HG03378 (cell line): ENCODE results near the gene STARD3NL.
"Not testable (repeated sequence)": the region's sequence is repeated elsewhere in the genome, so short reads cannot be mapped to it uniquely, and the experiment has no call there.

Experiments
- ATAC-seq: cut with Tn5 transposase; IDR thresholded peaks from one replicate; pipeline ENCODE4 v1.9.1; 2021; ENCODE audit warnings: mild to moderate bottlenecking, moderate library complexity; ENCODE audit not compliant: unreplicated experiment

The STARD3NL gene, protein sequence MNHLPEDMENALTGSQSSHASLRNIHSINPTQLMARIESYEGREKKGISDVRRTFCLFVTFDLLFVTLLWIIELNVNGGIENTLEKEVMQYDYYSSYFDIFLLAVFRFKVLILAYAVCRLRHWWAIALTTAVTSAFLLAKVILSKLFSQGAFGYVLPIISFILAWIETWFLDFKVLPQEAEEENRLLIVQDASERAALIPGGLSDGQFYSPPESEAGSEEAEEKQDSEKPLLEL

DNA sequence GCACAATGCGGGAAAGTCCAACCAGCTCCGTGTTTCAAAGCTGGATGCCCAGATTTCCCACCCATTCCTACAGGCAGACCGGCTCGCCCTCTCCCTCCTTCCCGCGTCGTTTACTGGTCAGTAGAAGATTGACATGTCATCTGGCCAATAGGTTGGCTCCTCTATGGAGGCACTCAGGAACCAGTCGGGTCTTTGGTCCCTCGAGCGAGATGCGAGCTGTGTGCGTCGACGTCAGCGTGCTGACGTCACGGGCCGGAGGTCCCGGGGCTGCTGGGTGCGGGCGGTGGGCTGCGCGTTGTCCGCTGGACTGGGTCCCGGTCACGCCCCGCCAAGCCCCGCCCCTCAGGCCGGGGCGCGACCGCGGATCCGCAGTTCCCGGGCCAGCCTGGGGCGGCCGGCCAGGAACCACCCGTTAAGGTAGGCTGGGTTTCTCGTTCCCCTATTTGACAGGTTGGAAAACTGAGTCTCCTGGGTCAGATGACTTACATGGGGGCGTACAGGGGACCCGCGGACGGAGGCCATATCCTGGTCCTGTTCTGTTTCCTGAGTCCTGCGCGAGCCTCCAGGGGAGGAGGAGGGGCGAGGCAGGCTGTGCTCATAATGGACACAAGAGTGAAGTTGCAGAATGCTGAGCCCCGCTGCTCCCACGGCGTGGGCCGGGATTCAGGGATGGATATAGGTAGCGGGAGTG lies at the start of gene STARD3NL:
TSS of gene STARD3NL (plus strand) at position 242 of the 691 bp plus-strand sequence. CDS start 29,260 bp downstream, outside the sequence.
- ATAC-seq: peak; percentile 98

DNA sequence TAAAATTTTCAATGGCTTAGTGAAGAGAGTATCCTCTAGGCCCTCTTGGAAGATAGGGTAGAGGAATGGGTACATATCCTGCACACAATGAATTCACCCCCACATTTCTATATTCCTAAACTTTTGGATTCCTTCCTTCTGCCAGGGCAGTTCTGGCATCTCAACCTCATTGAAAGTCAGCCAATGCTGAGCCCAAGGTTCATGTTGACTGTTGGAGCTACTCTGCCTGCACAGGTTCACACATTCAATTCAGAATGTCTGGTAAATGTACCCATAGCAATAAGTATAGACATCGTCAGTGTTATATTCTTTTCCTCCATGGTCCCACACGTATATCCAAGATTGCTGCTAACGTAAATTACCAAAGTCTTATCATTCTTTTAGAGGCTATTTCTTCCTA lies 48.9 kb upstream of the STARD3NL start:
- ATAC-seq: no peak

DNA sequence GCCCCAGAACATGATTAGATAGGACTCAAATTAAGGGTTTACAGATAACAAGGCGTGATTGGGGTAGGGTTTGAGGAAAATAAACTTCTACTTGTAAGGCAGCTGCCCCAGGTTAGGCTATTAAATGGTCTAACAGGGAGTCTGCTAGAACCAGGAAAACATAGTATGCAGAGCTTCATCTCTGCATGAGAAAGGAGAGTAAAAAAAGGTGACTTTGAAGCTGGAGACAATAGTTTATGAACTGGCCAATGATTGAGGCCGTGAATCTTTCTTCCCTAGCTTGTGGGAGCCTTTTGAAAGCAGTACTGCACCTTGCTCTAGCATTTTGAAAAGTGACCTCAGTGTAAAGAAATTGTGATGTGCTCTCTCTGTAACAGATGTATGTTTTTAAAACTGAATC lies 48.5 kb upstream of the STARD3NL start:
- no peak for ATAC-seq

DNA sequence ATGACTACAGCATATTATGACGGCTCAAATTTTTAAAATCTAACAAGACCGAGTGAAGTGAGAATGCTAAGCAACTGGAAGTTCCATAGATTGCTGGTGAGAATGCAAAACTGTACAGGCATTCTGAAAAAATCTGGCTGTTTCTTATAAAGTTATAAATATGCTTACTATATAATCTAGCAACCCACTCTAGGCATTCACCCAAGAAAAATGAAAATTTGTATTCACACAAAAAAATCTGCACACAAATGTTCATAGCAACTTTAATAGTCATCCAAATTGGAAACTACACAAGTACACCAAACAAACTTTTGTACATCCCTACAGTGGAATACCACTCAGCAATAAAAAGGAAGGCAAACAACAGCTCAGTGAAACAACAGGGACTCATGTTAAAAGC lies 39.9 kb upstream of the STARD3NL start:
- no peak for ATAC-seq

DNA sequence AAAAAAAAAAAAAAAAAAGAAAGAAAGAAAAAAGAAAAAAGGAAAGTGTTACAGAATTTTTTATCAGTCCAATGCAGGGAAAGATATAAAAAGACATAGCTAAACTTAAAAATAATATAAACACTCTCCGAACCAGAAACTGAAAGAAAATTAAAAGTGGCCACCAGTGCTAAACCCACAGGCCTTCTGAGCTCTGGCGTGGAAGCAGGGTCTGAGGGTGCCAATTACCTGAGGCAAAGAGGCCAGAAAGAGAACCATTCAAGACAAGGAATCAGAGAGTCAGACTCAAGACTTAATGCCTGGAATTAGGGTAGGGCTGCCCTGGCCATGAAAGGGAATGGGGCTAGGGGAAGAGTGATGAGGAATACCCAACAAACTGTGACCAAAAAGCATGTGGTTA lies 36.9 kb upstream of the STARD3NL start:
- ATAC-seq: no peak

DNA sequence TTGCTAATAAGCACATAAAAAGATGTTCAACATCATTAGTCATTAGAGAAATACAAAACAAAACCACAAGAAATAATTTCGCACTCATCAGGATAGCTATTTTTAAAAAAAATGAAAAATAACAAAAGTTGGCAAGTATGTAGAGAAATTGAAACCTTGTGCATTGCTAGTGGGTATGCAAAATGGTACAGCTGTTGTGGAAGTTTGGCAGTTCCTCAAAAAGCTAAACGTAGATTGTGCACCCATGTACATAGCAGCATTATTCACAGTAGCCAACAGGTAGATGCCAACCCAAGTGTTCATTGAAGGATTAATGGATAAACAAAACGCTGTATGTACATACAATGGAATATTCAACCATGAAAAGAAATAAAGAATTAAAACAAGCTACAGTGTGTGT lies 35.3 kb upstream of the STARD3NL start:
- peak; percentile 81 for ATAC-seq

DNA sequence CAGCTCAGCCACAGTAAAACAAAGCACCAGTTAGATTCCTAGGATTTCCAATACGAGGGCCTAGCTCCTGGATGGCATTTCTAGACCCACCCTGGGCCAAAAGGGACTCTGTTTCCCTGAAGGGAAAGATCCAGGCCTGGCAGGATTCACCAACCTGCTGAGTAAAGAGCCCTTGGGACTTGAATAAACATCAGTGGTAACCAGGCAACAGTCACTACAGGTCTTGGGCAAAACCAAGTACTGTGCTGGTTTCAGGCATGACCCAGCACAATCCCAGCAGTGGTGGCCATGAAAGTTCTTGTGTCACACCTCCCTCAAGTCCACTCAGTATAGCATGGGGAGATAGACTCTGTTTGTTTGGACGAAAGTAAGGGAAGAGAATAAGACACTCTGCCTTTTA lies 31.0 kb upstream of the STARD3NL start:
- no peak for ATAC-seq

DNA sequence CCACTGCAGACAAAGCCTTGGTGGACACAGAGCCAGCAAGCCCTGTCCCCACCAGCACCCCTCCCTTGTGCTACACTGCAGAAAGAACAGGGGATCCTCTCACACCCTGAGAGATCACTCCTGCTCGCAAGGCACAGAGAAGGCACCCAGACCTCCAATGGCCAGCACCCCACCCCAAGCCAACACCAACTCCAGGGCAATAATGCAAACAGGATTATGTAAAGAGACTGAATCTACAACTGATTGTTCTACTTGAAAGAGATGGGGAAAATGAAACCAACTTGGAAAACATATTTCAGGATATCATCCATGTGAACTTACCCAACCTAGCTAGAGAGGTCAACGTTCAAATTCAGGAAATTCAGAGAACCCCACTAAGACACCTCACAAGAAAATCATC lies 26.5 kb upstream of the STARD3NL start:
- no peak for ATAC-seq

DNA sequence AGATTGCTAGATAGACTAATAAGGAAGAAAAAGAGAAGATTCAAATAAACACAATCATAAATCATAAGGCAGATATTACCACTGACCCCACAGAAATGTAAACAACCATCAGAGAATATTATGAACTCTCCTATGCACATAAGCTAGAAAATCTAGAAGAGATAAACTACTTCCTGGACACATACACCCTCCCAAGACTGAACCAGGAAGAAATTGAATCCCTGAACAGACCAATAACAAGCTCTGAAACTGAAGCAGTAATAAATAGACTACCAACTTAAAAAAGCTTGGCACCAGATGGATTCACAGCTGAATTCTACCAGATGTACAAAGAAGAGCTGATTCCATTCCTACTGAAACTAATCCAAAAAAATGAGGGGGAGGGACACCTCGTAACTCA lies 24.5 kb upstream of the STARD3NL start:
- ATAC-seq: no peak

DNA sequence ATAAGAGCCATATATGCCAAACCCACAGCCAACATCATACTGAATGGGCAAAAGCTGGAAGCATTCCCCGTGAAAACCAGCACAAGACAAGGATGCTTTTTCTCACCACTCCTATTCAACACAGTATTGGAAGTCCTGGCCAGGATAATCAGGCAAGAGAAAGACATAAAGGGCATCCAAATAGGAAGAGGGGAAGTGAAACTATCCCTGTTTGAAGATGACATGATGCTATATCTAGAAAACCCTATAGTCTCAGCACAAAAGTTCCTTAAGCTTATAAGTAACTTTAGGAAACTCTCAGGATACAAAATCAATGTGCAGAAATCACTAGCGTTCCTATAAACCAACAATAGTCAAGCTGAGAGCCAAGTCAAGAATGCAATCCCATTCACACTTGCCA lies 23.8 kb upstream of the STARD3NL start:
- no peak for ATAC-seq

DNA sequence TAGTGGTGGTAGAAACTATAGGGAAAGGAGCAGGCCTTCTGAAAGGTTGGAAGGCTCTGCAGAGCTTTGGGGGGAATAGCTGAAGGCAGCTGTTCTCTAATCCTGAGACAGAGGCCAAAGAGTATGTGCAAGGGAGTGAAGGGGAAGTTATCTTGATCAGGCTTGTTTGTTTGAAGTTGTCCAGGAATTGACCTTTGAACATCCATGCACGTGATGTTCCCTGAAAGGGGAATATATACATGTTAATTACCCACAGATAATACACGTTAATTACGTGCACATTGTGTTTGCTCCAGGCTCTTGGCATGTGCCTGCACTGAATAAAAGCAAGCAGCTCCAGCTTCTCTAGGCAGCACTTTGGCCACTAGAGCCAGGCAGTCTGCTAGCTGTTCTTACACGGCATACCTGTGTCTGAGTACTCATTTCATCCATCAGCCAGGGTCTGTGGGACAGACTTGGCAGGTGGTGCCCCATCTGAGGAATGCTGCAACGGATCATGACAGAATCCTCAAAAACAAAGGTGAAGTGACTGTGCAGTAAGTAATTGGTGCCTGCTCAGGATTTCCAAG lies 18.0 kb upstream of the STARD3NL start:
- ATAC-seq: no peak

DNA sequence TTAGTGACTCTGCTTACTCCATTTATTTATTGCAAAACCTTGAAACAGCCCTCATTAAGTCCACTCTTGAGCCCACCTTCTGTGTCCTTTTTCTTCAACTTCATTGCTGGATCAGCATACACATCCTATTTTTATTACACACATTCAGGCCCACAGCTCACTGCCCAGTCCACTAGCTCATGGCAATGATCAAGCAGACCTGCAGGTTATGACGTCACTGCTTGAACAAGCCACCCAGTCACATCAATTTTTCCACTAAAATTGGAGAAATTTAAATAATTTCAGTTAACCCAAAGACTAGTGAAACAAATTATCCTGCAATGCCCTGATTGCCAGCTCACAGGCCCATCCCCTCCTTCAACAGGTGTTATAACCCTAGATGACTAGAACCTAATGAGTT lies 16.0 kb upstream of the STARD3NL start:
- ATAC-seq: no peak

DNA sequence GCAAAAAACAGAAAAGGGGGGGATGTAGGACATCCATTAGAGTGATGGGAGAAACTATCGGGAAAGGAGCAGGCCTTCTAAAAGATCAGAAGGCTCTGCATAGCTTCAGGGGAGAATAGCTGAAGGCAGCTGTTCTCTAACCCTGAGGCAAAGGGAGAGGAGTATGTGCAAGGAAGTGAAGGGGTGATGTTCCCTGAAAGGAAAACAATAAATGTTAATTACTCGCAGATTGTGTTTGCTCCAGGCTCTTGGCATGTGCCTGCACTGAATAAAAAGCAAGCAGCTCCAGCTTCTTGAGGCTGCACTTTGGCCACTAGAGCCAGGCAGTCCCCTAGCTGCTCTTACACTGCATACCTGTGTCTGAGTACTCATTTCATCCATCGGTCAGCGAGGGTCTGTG lies 14.4 kb upstream of the STARD3NL start:
- no peak for ATAC-seq

DNA sequence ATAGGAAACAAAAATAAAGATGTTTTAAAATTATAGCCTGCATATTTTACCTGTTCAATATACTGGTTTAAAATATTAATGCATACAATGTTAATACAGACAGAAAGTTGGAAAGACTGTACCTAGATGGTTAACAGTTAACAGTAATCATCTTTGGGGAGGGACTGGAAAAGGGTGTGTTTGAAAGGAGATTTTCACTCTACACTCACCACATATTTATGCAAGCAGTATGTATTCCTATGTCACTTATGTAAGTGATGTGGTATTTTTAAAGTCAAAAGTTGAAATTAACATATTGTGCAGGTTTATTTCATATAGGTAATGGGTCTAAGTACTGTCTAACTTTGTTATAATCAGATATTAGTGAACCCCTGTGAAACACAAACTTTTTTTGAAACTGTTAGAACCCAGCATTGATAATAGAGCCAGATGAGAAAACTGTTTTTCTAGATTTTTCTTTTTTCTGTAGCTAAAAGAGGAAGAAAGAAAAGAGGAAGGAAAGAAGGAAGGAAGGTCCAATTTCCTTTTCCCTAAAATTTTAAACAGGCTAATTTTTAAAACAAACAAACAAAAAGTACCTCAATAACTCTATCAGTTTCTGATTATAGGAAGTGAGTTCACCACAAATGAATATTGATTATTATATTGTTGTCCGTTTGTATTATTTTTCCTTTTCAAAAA lies 9.0 kb upstream of the STARD3NL start:
- ATAC-seq: no peak

DNA sequence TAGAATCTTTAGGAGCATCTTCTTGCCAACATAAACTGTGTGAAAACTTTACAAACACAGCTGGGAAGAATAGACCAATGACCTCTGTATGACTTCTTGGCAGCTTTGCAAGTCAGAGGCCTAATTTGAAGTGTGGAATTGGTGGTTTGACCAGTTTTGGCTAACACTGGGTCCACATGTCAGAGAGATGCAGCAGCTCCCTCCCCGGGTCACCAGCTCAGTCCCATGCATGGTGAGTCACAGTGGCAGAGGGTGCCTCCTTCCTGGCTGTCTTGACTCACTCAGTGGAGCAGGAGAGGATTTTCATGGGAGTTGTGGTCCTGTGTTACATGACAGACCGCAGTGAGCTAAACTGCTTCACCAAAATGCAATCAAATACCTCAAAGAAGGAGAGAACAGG lies 8.2 kb upstream of the STARD3NL start:
- ATAC-seq: peak; percentile 47

DNA sequence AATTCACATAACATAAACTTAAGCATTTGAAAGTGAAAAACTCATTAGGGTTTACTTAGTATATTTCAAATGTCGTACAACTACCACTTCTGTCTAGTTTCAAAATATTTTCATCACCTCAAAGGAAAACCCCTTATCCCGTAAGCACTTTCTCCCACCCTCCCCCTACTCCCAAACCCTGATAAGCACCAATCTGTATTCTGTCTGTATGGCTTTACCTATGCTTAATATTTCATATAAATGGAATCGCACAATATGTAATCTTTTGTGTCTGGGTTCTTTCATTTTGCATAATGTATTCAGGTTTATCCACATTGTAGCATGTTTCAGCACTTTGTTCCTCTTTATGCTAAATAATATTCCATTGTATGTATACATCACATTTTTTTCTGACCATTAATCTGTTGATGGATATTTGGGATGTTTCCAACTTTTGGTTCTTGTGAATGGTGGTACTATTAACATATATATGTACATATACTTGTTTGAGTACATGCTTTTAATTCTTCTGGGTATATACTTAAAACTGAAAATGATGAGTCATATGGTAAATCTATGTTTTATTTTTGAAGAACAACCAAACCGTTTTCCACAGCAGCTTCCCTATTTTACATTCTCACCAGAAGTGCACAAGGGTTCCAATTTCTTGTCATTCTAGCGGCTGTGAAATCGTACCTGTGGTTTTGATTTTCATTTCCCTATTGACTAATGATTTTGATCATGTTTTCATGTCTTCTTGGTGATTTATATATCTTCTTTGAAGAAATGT lies 6.2 kb upstream of the STARD3NL start:
- ATAC-seq: peak; percentile 81

DNA sequence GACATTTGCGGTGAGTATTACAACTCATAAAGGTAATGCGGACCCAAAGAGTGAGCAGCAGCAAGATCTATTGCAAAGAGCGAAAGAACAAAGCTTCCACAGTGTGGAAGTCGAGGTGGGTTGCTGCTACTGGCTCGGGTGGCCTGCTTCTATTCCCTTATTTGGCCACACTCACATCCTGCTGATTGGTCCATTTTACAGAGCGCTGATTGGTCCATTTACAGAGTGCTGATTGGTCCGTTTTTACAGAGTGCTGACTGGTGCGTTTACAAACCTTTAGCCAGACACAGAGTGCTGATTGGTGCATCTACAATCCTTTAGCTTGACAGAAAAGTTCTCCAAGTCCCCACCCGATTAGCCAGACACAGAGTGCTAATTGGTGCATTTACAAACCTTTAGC lies 2.5 kb upstream of the STARD3NL start:
- ATAC-seq: not testable (repeated sequence)

DNA sequence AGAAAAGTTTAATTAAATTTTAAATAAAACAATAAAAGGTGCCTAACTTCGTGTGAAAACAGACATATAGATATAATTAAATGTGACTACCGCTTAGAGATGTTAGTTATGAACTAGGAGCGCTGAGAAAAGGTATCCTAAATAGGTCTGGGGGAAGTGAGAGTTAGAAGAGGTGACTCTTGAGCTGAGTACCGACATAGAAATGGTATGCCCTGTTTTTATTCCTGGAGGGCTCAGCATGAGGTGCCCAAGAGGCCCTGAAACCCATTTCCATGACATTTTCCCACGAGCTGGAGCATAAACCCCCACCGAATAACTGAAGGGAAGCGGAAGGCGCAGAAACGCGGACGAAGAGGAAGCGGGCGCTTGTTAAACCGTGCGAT lies 433 bp upstream of the STARD3NL start:
- no peak for ATAC-seq

DNA sequence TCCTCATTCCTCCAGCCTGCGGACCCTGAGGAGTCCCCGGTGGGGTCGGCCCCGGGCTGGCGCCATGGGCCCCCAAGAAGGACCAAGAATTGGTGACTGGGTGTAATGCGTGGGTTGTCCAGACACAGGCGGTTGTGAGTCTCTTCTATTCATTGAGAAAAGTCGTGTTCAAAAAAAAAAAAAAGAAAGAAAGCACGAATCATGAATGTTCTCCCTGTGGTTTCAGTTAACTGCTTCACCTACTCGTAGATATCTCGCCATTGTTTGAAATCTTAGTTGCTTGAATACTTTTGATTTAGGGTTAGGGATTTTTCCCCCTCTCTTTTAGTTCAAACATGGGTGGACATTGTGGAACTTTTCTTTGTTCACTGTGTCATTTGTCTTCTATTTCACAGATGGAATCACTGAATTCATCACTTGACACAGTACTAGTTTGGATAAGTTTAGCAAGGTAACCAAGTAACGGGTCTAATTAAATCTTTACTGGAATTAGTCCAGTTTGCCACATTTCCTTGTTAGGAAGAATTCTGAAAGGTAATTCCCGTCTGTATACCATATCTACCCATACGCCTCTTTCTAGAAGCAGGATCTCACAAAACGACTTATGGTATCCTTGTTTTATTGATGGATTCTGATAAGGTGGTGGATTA lies 775 bp downstream of the STARD3NL start:
- ATAC-seq: peak; percentile 33

DNA sequence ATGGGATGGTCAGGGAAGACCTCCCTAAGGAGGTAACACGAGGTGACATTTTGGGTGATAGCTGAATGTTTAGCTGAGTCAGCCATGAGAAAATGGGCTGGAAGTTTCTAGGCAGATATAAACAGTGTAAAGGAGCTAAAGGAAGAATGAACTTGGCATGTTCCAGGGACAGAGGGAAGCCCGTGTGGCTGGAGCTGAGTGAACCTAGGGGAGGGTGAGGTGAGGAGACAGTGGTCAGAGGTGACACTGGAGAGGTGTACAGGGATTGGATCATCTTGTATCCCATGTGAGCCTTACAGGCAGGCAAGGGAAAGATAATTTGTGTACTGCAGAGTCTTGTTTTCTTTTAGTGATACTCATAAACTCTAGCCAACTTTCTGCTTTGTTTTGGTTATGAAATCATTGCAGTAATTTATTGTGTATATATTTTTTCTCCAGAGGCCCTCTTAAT lies 1.8 kb downstream of the STARD3NL start:
- no peak for ATAC-seq

DNA sequence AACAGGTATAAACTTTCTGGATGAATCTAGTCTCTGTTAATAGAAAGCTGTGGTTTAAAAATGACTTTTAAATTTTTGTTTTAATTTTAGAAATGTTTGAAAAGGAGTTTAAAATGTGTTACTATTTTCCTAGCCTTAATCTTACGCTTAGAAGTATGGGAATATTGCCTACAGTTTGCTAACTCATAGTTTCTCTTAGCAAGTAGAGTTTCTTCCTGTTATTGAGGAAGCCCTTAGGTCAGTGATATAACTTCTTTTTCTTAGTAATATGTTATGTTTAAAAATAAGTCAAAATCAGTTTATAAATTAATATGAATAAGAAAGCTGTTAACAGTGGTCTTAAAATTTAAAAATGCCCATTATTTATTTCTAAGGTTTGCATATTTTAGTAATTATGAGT lies 3.1 kb downstream of the STARD3NL start:
- no peak for ATAC-seq
